GM18861 (cell line): ENCODE data around the gene DIS3L.
"Not testable (repeated sequence)": the region's sequence is repeated elsewhere in the genome, so short reads cannot be mapped to it uniquely, and the experiment has no call there.

Experiments
- ATAC-seq: cut with Tn5 transposase; IDR thresholded peaks from one replicate; pipeline ENCODE4 v1.9.1; 2021; ENCODE audit not compliant: unreplicated experiment

The DIS3L gene

DNA sequence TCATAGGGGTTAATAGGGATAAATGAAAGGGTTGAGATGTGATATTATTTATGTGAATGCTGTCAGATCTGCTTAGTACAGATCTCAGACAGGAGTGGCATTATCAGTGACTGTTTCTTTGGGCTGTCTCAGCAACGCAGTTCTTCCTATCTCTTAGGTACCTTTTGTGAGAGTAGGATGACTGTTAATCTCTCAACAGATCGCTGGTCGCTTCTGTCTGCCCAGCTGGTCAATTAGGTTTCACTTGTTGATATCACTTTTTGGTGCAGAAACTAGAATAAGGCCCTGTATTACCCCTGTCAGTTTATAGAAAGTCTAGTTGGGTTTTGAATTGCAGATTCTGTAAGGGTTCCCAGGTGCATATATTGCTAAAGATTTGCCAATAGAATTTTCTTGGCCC is 16.5 kb downstream of the DIS3L start:
- no peak for ATAC-seq

DNA sequence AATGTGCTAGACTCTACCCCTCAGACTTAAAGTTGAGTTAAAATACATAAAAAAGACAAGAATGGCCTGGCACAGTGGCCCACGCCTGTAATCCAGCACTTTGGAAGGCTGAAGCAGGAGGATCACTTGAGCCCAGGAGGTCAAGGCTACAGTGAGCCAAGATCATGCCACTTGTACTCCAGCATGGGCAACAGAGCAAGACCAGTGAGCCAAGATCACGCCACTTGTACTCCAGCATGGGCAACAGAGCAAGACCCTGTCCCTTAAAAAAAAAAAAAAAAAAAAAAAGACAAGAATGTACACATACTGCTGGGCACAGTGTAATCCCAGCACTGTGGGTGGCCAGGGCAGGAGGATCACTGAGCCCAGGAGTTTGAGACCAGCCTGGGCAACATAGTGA is 17.4 kb downstream of the DIS3L start:
- ATAC-seq: no peak

DNA sequence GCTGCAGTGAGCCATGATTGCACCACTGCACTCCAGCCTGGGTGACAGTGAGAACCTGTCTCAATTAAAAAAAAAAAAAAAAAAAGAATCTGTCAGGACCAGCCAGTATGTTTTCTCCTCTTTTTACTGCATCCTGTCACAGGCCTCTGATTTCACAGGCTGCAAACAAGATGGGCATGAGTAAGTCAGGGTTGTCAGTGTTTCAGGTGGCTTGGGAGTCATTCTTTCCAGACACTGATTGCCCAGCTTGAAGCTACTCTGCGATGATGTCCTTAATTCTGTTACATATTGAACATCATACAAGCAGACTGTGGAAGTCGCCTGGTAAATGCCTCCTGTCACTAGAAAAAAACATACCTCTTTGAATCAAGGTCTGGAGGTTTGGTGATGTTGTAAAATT is 18.8 kb downstream of the DIS3L start:
- ATAC-seq: no peak

DNA sequence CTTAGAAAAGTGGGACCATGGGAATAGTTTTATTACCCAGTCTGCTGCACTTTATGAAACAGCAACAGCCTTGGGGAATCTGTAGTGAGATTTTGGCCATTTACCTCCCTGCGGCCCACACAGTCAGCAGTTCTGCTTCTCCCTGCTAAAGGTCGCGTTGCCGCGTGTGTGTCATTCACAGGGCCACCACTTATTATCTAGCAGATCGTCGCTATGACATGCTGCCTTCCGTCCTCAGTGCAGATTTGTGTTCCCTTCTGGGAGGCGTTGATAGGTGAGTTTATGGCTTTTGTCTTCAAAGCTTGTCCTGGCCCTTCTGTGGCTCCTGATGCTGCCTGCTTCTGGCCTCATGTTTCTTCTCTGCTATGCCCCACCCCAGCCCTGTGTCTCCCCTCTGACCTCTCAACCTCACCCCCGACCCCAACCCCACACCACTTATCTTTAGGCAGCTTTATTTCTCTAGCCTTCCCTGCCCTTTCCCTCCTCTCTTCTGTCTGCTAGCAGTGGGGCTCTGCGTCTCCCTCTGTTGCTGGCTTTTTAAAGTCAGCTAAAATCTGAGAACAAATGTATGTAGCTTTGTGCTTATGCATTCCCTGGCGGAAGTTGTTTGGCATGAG is 30.1 kb downstream of the DIS3L start:
- ATAC-seq: no peak

DNA sequence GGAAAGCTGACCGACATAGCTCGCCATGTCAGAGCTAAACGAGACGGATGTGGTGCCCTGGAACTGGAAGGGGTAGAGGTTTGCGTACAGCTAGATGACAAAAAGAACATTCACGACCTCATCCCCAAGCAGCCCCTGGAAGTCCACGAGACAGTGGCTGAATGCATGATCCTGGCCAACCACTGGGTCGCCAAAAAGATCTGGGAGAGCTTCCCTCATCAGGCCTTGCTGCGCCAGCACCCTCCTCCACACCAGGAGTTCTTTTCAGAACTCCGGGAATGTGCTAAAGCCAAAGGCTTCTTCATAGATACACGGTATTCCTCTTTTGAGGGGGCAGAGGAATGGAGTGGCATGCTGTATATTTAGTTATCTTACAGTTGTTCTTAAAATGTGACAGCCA is 32.7 kb downstream of the DIS3L start:
- no peak for ATAC-seq

DNA sequence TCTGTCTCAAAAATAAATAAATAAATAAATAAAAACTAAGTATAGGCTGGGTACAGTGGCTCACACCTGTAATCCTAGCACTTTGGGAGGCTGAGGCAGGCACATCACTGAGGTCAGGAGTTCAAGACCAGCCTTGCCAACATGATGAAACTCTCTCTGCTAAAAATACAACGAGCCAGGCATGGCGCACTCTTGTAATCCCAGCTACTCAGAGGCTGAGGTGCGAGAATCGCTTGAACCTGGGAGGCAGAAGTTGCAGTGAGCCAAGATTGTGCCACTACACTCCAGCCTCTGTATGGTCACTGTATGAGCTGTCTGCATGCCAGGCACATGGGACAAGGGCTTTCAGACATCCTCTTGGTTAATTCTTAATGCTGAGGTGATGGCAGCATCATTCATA is 34.4 kb downstream of the DIS3L start:
- no peak for ATAC-seq

DNA sequence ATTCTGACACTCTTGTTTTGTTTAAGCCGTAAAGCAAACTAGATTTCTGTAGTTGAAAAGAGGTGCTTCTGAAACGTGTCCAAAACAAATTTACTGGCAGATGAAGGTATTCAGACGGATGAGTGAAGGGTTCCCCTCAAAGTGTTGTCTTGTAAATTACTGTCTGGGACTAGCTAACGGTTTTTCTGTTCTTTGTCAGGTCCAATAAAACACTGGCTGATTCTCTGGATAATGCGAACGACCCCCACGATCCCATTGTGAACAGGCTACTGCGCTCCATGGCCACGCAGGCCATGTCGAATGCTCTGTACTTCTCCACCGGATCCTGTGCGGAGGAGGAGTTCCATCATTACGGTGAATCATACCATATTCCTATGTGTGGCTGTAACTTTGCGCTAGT is 35.4 kb downstream of the DIS3L start:
- no peak for ATAC-seq

DNA sequence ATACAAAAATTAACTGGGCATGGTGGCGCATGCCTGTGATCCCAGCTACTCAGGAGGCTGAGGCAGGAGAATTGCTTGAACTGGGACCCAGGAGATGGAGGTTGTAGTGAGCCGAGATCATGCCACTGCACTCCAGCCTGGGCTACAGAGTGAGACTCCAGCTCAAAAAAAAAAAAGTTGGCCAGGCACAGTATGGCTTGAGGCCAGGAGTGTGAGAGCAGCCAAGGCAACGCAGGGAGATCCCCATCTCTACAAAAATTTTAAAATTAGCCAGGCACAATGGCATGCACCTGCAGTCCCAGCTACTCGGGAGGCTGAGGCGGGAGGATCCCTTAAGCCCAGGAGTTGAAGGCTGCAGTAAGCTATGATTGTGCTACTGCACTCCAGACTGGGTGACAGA is 55.2 kb downstream of the DIS3L start:
- not testable (repeated sequence) for ATAC-seq

DNA sequence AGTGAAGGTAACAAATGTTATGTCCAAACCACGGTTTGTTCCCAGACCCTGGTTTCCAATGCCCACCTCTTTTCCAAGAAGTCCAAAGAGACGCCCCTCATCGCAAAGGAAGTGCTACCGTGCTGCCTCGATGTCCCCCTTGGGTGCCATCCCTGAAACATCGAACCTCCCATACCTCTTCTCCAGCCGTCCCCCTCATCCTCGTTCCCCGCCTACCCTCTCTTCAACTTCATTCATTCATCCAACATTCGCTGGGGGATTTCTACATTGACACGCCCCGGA is 62.6 kb downstream of the DIS3L start:
- no peak for ATAC-seq

DNA sequence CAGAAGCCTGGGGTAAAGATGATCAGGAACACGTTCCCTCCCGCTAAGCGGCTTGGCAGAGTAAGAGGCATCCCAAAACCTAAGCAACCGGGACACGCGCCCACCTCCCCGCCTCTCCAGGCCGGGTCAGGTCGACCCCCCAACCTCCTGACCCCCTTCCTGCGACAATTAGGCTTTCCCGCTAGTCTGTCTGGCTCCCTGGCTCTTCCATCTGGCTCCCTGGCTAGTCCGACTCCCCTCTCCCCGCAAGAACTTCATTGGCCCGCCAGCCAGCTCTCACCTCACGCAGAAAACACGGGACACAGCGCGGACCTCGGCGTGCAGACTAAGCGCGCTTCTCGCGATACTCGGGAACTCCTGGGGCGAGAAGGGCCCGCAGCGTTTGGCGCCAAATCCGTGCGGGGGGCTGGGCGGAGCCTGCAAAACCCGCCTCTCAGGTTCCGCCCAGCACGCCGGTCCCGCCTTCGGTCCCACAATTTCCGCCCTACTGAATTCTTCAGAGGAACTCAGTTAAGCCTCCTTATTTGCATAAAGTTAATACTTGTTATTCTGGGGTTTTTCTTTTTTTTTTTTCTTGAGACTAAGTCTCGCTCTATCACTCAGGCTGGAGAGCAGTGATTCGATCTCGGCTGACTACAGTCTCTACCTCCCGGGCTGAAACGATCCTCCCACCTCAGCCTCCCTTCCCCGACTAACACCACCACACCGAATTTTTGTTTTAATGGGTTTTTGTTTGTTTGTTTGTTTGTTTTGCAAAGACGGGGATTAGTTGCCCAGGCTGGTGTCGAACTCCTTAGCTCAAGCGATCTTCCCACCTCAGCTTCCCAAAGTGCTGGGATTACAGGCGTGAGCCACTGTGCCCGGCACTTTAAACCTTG is 63.2 kb downstream of the DIS3L start, which contains the start of gene TIPIN:
TSS of gene TIPIN (minus strand) at position 327 of the 878 bp plus-strand sequence. CDS start 3,738 bp downstream, outside the sequence.
- ATAC-seq: peak; percentile 82

DNA sequence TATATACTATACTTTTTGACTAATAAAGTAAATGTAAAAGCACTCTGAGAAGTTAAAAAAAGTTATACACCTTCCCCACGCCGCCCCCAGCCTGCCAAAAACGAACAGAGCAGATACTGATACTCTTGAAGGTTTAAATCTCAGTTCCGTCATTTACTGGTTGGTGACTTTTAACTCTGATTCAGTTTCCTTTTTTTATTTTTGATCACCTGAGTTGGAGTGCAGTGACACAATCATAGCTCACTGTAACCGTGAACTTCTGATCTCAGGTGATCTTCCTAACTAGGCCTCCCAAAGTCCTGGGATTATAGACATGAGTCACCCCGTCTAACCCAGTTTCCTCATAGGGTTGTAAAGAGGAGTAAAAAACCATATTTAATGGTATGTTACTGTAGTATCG is 66.4 kb downstream of the DIS3L start:
- no peak for ATAC-seq

DNA sequence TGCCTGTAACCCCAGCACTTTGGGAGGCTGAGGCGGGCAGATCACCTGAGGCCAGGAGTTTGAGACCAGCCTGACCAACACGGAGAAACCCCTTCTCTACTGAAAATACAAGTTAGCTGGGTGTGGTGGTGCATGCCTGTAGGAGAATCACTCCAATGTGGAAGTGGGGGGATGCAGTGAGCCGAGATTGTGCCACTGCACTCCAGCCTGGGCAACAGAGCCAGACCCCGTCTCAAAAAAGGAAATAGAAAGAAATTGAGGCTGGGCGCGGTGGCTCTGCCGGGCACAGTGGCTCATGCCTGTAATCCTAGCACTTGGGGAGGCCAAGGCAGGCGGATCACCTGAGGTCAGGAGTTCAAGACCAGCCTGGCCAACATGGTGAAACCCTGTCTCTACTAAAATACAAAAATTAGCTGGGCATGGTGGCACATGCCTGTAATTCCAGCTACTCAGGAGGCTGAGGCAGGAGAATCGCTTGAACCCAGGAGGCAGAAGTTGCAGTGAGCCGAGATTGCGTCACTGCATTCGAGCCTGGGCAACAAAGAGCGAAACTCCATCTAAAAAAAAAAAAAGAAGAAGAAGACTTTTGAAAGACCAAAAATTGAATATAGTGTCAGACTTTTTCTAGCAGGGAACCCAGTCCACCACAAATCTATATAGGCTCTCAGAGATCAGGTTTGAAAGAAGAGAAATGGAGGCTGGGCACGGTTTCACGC is 68.5 kb downstream of the DIS3L start:
- not testable (repeated sequence) for ATAC-seq

DNA sequence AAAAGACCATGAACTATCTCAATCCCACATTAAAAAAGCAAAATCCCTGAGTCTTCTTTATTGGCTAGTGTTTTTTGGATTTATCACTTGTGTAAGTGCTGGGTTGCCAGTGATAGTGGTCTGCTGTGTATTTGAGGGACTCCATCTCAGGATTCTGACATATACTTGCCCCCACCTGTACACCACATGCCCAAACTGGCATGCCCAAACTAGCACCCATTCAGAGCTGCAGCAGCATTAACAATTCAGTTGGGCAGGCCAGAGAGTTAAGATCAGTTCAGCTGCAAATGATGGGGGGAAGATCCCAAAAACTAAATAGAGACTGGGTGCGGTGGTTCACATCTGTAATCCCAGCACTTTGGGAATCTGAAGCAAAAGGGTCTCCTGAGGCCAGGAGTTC is 69.4 kb downstream of the DIS3L start:
- ATAC-seq: no peak

DNA sequence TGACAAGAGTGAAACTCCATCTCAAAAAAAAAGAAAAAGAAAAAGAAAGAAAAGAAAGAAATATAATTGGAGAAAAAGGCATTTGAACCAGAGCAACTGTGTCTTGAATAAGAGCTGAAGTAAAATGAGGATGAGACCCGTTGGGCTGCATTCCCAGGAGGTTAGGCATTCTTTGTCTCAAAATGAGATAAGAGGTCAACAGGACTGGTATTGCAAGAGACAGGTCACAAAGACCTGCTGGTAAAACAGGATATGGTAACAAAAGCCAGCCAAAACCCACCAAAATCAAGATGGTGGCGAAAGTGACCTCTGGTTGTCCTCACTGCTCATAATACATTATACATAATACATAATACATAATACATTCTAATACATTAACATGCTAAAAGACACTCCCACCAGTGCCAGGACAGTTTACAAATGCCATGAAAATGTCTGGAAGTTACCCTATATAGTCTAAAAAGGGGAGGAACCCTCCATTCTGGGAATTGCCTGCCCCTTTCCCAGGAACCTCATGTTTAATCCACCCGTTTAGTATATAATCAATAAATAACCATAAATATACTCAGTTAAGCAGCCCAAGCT is 71.7 kb downstream of the DIS3L start:
- no peak for ATAC-seq

DNA sequence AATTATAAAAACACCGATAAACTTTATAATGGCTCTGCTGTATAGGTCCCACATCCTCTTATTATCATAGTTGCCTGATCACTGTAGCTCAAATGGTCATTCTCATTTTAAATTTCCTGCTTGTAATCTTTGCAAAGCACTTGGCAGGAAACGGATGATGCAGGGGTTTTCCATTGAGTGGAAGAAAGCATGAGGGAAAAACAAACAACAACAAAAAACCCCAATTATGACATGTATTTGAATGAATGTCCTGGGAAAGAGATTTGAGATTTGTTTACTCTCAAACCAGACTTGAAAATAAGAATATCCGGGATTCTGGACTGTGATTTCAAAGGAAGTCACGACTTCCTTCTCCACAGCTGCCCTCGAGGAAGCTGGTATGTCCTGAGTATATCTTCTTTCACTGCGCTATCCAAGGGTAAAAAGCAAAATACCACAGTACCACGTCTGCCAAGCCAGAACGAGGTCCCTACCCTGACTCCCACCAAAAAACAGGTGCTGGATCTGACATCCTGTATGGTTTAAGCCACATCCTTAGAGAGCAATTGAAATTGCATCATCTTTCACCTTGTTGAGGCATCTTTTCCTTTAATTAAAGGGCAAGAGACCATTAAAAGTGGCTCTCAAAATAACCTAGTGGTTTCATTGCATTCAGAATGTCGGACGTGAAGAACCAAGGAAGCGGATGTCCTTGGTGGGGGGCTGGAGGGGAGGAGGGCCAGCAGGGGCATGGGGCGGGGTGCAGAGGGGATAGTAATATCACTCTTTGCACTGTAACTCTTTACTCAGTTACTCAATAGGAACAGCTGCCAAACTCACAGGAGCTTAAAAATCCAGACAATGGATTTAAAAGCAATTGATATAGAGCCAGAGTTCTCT is 76.6 kb downstream of the DIS3L start:
- no peak for ATAC-seq

DNA sequence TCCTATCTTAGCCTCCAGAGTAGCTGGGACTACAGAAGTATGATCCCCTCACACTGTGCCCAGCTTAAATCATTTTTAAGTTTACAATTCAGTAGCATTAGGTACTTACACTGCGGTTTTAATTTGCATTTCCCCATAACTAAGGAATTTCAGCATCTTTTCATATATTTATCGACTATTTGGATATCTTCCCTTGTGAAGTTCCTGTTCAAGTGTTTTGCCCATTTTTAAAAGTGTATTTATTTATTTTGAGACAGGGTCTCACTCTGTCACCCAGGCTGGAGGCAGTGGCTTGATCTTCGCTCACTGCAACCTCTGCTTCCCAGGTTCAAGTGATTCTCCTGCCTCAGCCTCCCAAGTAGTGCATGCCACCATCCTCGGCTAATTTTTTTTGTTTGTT is 80.8 kb downstream of the DIS3L start:
- ATAC-seq: no peak

DNA sequence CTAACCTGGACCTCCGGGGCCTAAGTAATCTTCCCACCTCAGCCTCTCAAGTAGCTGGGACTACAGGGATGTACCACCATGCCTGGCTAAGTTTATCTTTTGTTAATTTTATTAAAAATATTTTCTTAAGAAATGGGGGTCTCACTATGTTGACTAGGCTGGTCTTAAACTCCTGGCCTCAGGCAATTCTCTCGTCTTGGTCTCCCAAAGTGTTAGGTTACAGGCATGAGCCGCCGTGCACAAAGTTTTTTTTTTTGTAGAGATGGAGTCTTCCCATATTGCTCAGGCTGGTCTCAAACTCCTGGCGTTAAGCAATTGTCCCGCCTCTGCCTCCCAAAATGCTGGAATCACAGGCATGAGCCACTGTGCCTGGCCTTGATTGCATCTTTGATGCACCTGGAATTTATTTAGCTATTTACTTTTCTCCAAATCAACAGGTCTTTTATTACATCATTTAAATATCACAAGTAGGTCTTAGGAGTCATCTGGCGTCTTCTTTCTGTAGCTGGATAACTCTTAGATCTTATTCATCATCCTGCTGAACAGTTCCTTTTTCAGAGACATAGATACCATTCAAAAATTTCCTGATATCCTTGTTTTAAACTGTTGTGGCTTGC is 85.6 kb downstream of the DIS3L start:
- no peak for ATAC-seq

DNA sequence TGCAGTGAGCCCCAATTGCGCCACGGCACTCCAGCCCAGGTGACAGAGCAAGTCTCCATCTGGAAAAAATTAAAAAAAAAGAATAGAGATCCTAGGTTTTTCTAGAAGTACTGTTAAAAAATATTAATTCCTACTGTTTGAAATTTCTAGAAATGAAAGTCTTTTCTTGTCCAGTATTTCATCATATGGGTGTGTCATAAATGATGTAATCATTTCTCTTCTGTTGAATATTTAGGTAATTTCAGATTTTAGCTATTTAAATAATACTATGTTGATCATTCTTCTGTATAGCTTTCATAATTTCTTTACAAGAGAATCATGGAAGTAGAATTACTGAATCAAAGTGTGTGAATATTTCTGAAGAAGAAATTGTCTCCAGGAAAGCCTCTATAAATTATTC is 88.0 kb downstream of the DIS3L start:
- not testable (repeated sequence) for ATAC-seq
